Lower leg skin (tissue), 4 donors: ENCODE measurements around the gene ABCC9. TPM values are rescaled to one million over a fixed set of nuclear protein-coding genes. Genes with fewer than 3 reads are reported as not detected.
"Not testable (repeated sequence)": the region's sequence is repeated elsewhere in the genome, so short reads cannot be mapped to it uniquely, and the experiment has no call there.

Experiments
- DNase-seq, 2 donors: peaks; one replicate each; pipeline ENCODE4 v3.0.0-alpha.2; 2019; ENCODE audit warnings: low spot score in 2 of 2
- H3K4me3 ChIP-seq: fragments of 200-600 bp; sonication (generic); 2 replicates; pipeline ENCODE4 v1.5.1; 2017; ENCODE audit warnings: mild to moderate bottlenecking, low read depth; ENCODE audit not compliant: poor library complexity, severe bottlenecking
- CTCF ChIP-seq, 3 donors: fragments of 450-650 bp; IDR thresholded peaks; one replicate each; pipeline ENCODE4 v1.5.1; 2016; ENCODE audit warnings: antibody characterized with exemption in 3 of 3, mild to moderate bottlenecking in 3 of 3, moderate library complexity in 2 of 3
- POLR2A ChIP-seq, 2 donors: fragments of 450-650 bp; IDR thresholded peaks; one replicate each; pipeline ENCODE4 v1.6.1; 2016 to 2017; ENCODE audit warnings: antibody characterized with exemption in 2 of 2, mild to moderate bottlenecking in 1 of 2, moderate library complexity in 1 of 2
- whole genome bisulfite sequencing, 2 donors: methylation state at CpG; one replicate each; pipeline ENCODE4 v1.1.5; 2018; 5-methylcytosine and 5-hydroxymethylcytosine counted together
- intact Hi-C: fragments of 100-400 bp; cut with DNase I; formaldehyde crosslinking; loops from one replicate; pipeline ENCODE4 v1.15.0; 2023; ENCODE audit warnings: low total_unique reads
- total RNA-seq, 4 donors: library from RNA; depleted of rRNA; stranded (reverse); fragments of >200 nt; gene quantifications; one replicate each; pipeline ENCODE4 v1.1.0, GENCODE V29; 2016

ABCC9 gene
- total RNA-seq, 4 donors from 2014 or later = 2.5 to 15.9 (median 7.2) TPM

- no peak for DNase-seq
- H3K4me3 ChIP-seq = no peak overlapping the region
- intact Hi-C loops = no loop called here
- no peak for TF ChIP-seq CTCF (IDR thresholded peaks at IDR 0.05)
- no peak for TF ChIP-seq POLR2A (IDR thresholded peaks at IDR 0.05)
Observed at GRCh38 chr12:21813125-21813524, 128.1 kb downstream of the ABCC9 start.

- WGBS, 2 donors = 86 to 92% methylated on average over 2 of the region's 2 CpGs
- intact Hi-C loops, H3K4me3 ChIP-seq, DNase-seq: not testable (repeated sequence)
Observed at GRCh38 chr12:21812340-21812739, 128.9 kb downstream of the ABCC9 start.

GRCh38 chr12:21809100-21809499 is 132.1 kb downstream of the ABCC9 start:
- no peak for DNase-seq
- TF ChIP-seq POLR2A (IDR thresholded peaks at IDR 0.05) (no peak), CTCF (IDR thresholded peaks at IDR 0.05) (no peak)
- intact Hi-C loops = no loop called here
- H3K4me3 ChIP-seq = no peak overlapping the region

GRCh38 chr12:21806255-21806654 is 135.0 kb downstream of the ABCC9 start:
- intact Hi-C loops = no loop called here
- DNase-seq = no peak
- TF ChIP-seq POLR2A (IDR thresholded peaks at IDR 0.05) = no peak
- H3K4me3 ChIP-seq = no peak overlapping the region

- intact Hi-C loops = no loop called here
- no peak for DNase-seq
- H3K4me3 ChIP-seq = no peak overlapping the region
- 92 to 95% methylated on average over 4 of the region's 4 CpGs for WGBS, 2 donors
- TF ChIP-seq CTCF (IDR thresholded peaks at IDR 0.05) (no peak), POLR2A (IDR thresholded peaks at IDR 0.05) (no peak)
Observed at GRCh38 chr12:21801522-21802288, 139.5 kb downstream of the ABCC9 start.

GRCh38 chr12:21800011-21800410 is 141.2 kb downstream of the ABCC9 start:
- intact Hi-C loops = no loop called here
- 68 to 77% methylated on average over 1 of the region's 1 CpG for WGBS, 2 donors
- no peak overlapping the region for H3K4me3 ChIP-seq
- DNase-seq = no peak
- TF ChIP-seq POLR2A (IDR thresholded peaks at IDR 0.05) (no peak), CTCF (IDR thresholded peaks at IDR 0.05) (no peak)

- no peak overlapping the region for H3K4me3 ChIP-seq
- no peak for DNase-seq
- WGBS, 2 donors = 86 to 95% methylated on average over 1 of the region's 1 CpG
- TF ChIP-seq CTCF (IDR thresholded peaks at IDR 0.05) = no peak
- TF ChIP-seq POLR2A (IDR thresholded peaks at IDR 0.05) = no peak
- intact Hi-C loops = no loop called here
Observed at GRCh38 chr12:21797539-21797938, 143.7 kb downstream of the ABCC9 start.
